Colonic mucosa (tissue), 4 donors: ENCODE results near the gene RMND5B. TPM values are rescaled to one million over a fixed set of nuclear protein-coding genes. Genes with fewer than 3 reads are reported as not detected.
"Not testable (repeated sequence)": the region's sequence is repeated elsewhere in the genome, so short reads cannot be mapped to it uniquely, and the experiment has no call there.

ENCODE experiments used
- DNase-seq: peaks from one replicate; pipeline ENCODE4 v3.0.0-alpha.2; 2020
- H3K27ac ChIP-seq: fragments of 200-600 bp; one replicate; pipeline ENCODE4 v1.8.0; 2021
- H3K27me3 ChIP-seq: fragments of 200-600 bp; one replicate; pipeline ENCODE4 v1.8.0; 2021
- H3K36me3 ChIP-seq: fragments of 200-600 bp; one replicate; pipeline ENCODE4 v1.8.0; 2021
- H3K4me1 ChIP-seq: fragments of 200-600 bp; one replicate; pipeline ENCODE4 v1.8.0; 2021; ENCODE audit warnings: mild to moderate bottlenecking
- H3K4me3 ChIP-seq: fragments of 200-600 bp; one replicate; pipeline ENCODE4 v1.8.0; 2021
- H3K9ac ChIP-seq, 2 donors: one replicate each; pipeline ENCODE4 v1.7.0; 2013; ENCODE audit warnings: control low read depth in 2 of 2, low read depth in 2 of 2, low read length in 2 of 2
- H3K9me3 ChIP-seq: fragments of 200-600 bp; one replicate; pipeline ENCODE4 v1.8.0; 2021
- intact Hi-C: fragments of 100-400 bp; cut with DNase I; formaldehyde crosslinking; loops from one replicate; pipeline ENCODE4 v1.14.1; 2022
- total RNA-seq, 2 donors: library from RNA; stranded (reverse); fragmentation: NEBNext Ultra II Directional in 1 of 2; extraction: Animal tissue kit (Norgen Biotek cat#: 25700) in 1 of 2; gene quantifications; one replicate each; pipeline ENCODE4 v1.2.1, GENCODE V29; 2021
- TF ChIP-seq, protein P1 (sequence below): fragments of 200-600 bp; IDR thresholded peaks from one replicate; pipeline ENCODE4 v1.8.0; 2022; ENCODE audit warnings: antibody characterized with exemption, mild to moderate bottlenecking
- donor health status: healthy.
- donor health status: DM: no; HTN: no; CAD: no.
- donor health status: DM: no; HTN: no; CAD: no.

Gene RMND5B
- total RNA-seq, 2 donors from 2014 or later = 31.9 to 50.1 TPM

- Histone ChIP-seq H3K4me3 (no peak overlapping the region), H3K36me3 (no peaks in the 10 kb centered on the region), H3K9ac (no peak overlapping the region), H3K4me1 (no peaks in the 10 kb centered on the region), H3K27ac (no peak overlapping the region), H3K27me3 (no peaks in the 10 kb centered on the region), H3K9me3 (no peaks in the 10 kb centered on the region)
- DNase-seq = no peak
- intact Hi-C loops = no loop called here
- TF ChIP-seq, protein P1, sequence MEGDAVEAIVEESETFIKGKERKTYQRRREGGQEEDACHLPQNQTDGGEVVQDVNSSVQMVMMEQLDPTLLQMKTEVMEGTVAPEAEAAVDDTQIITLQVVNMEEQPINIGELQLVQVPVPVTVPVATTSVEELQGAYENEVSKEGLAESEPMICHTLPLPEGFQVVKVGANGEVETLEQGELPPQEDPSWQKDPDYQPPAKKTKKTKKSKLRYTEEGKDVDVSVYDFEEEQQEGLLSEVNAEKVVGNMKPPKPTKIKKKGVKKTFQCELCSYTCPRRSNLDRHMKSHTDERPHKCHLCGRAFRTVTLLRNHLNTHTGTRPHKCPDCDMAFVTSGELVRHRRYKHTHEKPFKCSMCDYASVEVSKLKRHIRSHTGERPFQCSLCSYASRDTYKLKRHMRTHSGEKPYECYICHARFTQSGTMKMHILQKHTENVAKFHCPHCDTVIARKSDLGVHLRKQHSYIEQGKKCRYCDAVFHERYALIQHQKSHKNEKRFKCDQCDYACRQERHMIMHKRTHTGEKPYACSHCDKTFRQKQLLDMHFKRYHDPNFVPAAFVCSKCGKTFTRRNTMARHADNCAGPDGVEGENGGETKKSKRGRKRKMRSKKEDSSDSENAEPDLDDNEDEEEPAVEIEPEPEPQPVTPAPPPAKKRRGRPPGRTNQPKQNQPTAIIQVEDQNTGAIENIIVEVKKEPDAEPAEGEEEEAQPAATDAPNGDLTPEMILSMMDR = no peak
Observed at GRCh38 chr5:178123094-178123965, 7.5 kb upstream of the RMND5B start.

DNA sequence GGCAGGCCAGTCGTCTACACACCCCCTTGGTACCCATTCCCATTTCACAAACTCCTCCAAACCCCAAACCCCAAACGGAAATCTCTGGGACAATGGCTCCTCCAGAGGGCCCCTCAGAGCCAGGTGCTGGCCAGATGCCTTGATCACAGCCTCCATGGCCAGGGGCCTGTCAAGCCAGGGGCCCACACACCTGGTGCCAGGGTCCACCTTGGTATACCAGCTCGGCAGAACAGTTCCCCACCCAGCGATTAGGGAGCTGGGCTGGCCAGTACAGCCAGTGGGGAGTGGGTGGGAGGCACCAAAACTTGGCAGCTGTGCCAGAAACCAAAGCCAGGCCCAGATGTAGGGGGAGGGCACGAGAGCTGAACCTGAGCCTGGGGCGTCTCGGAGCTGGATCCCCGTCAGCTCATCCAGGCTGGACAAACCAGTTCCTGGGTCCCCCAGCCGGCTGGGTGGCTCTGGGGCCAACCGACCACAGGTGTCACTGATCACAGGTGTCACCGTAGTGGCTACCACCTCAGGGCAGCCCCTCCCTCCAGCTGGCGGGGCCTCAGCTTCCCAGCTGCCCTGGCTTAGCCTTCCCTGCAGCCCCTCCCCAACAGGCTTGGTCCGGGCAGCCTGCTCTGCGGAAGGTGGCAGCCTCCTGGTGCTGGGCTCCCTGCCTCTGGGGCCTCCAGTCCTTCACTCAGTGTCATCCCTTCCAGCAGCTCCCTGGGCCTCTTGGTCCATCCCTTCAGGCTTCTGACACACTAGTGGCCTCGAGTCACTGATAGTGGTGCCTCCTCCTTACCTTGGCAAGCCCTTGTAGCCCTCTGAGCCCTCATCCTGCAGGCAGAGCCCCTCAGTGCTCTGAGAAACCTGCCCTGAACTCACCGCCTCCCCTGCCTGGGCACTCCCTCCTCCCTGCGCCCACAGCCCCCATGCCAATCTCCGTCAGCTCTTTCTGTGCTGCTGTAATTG is 6.6 kb upstream of the RMND5B start:
- Histone ChIP-seq H3K9me3 (no peaks in the 10 kb centered on the region), H3K36me3 (no peaks in the 10 kb centered on the region), H3K4me3 (no peak overlapping the region), H3K9ac (no peak overlapping the region), H3K4me1 (no peaks in the 10 kb centered on the region), H3K27me3 (no peaks in the 10 kb centered on the region), H3K27ac (no peak overlapping the region)
- intact Hi-C loops = no loop called here
- DNase-seq = no peak
- TF ChIP-seq, protein P1 = no peak

- Histone ChIP-seq H3K4me1 (no peaks in the 10 kb centered on the region), H3K27ac (no peak overlapping the region)
Observed at GRCh38 chr5:178125253-178125906, 5.4 kb upstream of the RMND5B start.

DNA sequence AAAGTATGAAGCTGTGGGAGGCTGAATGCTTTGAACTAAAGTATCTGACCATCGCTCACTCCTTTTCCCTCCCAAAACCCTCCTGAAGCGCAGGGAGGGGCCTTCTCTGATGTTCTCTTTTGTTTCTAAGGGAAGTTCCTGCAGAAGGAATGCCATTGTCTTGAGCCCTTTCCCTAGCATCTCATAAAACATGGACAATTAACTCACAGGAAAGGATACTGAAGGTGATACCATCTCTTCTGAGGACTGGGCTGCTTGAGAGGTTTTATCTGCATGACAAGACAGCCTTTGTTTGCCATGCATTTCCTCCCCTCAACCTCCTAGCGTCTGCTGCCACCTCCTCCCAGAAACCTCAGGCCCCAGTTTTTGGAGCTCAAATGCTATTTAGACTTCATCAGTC is 4.3 kb upstream of the RMND5B start:
- intact Hi-C loops = no loop called here
- no peaks in the 10 kb centered on the region for H3K27me3 ChIP-seq
- no peaks in the 10 kb centered on the region for H3K36me3 ChIP-seq
- H3K4me3 ChIP-seq = no peak overlapping the region
- DNase-seq = no peak
- H3K9me3 ChIP-seq = no peaks in the 10 kb centered on the region
- H3K9ac ChIP-seq = no peak overlapping the region
- H3K27ac ChIP-seq = no peak overlapping the region
- H3K4me1 ChIP-seq = no peaks in the 10 kb centered on the region
- TF ChIP-seq, protein P1 = no peak

More at GRCh38 chr5:178125253-178125906, 5.4 kb upstream of the RMND5B start:
- Histone ChIP-seq H3K27me3 (no peaks in the 10 kb centered on the region), H3K4me3 (no peak overlapping the region), H3K9ac (no peak overlapping the region), H3K36me3 (no peaks in the 10 kb centered on the region), H3K9me3 (no peaks in the 10 kb centered on the region)
- TF ChIP-seq, protein P1 = no peak
- no peak for DNase-seq
- intact Hi-C loops = no loop called here

GRCh38 chr5:178127300-178128009 is 3.4 kb upstream of the RMND5B start:
- H3K27me3 ChIP-seq, H3K4me1 ChIP-seq, H3K9me3 ChIP-seq, H3K4me3 ChIP-seq, DNase-seq, H3K9ac ChIP-seq, H3K36me3 ChIP-seq, intact Hi-C loops, H3K27ac ChIP-seq: not testable (repeated sequence)
